Measurements from ENCODE around the gene ZBTB45.

ZBTB45 gene

DNA sequence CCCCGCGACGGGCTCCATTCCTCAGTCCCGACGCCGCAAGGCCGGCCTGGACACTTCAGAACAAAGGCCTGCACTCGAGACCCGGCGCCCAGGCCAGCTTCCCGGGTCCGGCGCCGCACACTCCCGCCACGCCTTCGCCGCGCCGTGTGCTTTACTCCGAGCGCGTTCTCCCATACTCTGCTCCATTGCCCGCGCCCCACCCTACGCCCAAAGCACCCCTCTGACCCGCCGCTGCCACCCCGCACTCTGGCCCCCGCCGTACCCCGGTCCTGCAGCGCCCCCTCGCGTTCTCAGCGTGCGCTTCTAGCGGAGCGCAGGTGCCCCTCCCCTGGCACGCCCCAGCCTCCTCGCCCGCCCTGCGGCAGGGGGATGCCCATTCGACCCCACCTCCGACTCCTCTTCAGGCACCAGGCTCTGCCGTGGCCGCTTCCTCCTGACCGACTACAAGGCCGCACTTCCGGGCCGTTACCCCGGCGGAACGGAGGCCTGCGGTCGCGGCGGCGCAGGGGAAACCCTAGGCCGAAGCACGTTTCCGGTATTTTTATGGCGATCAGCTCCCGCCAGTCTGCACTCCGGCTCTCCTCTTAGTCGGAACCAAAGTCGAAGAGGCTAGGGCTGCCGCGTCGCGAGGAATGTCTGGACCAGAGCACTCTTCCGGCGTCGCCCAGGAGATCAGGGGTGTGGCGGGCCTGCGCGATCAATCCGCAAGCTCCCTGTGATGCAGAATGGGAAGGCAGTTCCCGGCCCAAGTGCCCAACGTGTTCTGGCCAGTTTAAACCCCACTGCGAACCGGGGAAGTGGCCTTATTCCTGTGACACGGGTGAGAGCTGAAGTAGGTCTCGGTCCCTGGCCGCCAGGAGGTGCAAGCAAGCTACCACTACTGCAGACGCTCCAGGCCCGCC lies at the start of gene ZBTB45:
Gene ZBTB45 (minus strand): TSS at position 456 of the 902 bp plus-strand sequence. CDS start 2,137 bp downstream, outside the sequence.
- in situ Hi-C loops (cut with MboI; ENCODE audit: low sequenced_read_pairs): no loop called here

DNA sequence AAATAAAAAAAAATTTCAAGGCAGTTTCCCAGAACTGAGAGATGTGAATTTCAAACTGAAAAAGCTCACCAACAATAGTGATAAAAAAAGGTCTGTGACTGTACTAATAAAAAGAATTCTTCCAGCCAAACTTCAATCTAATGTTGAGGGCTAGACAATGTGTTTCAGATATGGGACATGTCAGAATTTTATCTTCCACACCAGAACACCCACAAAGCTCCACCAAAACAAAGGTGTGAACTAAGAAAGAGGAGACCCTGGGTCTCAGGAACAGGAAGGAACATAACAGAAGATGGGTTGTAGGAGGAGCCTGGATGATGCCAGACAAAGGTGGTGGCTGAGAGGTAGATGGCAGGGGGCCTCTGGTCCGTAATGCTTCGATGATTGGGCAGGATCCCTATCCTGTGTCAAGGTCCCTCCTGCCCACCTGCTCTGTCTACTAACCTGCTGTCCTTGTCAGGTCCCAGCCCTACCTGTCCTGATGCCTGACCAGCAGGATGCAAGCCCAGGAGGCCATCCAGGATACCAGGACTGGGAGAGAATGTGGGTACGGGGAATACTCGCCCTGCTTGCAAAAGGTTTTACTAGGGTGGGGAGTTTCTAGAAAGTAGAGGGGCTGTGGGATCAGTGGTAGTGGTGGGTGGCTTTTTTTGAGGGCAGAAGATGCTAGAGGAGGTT lies 49.0 kb upstream of the ZBTB45 start:
- in situ Hi-C loops (cut with MboI; ENCODE audit: low sequenced_read_pairs): no loop called here

DNA sequence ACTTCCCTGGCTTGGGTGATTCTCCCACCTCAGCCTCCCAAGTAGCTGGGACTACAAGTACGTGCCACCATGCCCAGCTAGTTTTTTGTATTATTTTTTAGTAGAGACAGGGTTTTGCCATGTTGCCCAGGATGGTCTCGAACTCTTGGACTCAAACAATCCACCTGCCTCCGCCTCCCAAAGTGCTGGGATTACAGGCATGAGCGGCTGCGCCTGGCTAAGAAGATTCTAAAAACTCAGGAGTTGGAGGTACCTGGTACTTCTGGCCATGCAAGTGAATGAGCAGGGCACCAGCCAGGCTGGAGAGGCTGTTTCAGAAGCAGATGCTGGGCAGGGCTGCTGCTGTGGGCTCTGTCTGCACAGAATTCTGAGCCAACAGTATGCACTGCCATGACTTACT lies 47.4 kb upstream of the ZBTB45 start:
- in situ Hi-C loops (cut with MboI; ENCODE audit: low sequenced_read_pairs): no loop called here

DNA sequence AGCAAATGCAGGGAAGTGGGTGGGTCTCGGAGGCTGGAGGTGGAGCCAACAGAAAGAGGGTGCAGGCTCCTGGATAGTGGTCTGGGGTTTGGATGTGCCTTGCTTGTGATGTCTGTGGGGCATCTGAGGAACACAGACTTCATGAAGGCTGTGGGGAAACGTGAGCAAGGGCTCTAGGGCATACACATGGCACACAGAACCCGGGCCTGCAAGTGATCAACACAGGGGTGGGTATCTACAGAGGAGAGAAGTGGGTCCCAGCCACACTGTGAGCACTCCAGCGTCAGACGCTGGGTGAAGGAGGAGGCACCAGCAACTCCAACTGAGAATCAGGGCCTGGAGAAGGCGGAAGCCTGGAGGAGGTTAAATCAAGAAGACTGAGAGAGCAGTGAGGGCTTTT lies 44.2 kb upstream of the ZBTB45 start:
- in situ Hi-C loops (cut with MboI; ENCODE audit: low sequenced_read_pairs): no loop called here

DNA sequence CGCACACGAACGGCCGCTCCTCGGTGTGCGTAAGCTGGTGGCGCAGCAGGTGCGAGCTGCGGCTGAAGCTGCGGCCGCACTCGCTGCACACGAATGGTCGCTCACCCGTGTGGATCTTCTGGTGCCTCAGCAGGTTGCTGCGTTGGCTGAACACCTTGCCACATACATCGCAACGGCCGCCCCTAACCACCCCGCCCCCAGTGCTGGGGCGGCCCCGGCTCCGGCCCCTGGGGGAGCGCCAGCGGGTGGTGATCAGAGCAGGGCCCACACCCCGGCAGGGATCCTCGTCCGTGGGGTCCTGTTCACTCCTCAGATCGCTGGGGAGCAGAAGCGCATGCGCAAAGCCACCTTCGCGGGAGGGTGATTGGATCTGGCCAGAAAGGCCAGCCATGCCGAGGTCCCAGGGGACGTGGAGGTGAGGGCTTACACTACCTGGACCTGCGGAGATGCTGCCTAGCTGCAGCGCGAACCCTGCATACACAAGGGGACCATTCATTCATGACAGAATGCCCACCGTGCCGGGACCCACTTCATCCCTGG lies 43.5 kb upstream of the ZBTB45 start:
- in situ Hi-C loops (cut with MboI; ENCODE audit: low sequenced_read_pairs): no loop called here

DNA sequence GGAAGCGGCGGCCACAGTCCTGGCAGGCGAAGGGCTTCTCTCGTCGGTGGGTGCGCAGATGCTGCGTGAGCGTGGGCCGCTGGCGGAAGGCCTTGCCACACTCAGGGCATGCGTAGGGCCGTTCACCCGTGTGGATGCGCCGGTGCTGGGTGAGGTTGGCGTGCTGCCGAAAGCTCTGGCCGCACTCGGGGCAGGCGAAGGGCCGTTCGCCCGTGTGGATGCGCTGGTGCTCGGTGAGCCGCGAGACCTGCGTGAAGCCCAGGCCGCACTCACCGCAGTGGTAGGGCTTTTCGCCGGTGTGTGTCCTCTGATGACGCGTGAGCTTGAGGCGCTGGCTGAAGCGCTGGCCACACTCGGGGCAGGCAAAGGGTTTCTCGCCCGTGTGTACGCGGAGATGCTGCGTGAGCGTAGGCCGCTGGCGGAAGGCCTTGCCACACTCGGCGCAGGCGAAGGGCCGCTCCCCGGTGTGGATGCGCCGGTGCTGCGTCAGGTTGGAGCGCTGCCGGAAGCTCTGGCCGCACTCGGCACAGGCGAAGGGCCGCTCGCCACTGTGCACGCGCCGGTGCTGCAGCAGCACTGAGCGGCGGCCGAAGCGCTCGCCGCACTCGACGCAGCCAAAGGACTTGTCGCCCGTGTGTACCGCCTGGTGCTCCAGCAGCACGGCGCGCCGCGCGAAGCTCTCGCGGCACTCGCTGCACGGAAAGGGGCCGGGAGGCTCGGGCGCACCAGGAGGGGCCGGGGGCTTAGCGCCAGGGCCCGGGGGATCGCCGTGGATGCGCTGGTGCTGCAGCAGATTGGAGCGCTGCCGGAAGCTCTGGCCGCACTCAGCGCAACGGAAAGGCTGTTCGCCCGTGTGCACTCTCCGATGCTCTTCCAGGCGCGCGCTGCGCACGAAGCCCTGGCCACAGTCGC lies 42.8 kb upstream of the ZBTB45 start:
- in situ Hi-C loops (cut with MboI; ENCODE audit: low sequenced_read_pairs): no loop called here

DNA sequence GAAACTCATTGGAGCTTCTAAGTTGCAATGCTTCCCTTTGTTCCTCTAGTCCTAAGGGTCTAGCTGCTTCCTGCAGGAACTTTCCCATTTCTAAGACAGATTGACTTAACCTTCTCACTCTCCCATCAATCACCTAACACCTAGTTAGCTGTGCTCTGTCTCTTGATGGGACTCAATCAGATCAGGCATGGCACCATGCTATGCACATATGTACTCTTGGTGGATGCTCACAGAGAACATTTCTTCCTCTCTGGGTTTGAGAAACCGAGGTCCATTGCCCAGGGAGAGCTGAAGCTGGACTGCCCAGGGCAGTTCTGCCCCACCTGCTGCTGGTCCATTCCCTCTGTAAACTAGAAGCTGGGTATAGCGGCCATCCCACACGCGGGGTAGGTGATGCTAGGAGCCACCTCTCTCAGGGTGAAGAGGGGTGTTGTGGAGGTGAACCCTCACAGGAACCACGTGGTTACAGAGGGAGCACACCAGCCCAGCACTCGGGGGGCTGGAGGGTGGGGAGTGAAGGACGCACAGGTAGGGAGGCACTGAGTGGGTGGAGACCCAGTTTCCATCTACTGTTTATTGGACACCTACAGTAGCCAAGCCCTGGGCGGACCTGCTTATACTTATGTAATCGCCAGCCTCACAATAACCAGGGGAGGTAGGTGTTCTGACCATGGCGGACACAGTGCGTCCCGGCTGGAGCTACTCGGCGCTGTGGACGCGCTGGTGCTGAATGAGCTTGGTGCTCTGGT lies 41.9 kb upstream of the ZBTB45 start:
- in situ Hi-C loops (cut with MboI; ENCODE audit: low sequenced_read_pairs): no loop called here

DNA sequence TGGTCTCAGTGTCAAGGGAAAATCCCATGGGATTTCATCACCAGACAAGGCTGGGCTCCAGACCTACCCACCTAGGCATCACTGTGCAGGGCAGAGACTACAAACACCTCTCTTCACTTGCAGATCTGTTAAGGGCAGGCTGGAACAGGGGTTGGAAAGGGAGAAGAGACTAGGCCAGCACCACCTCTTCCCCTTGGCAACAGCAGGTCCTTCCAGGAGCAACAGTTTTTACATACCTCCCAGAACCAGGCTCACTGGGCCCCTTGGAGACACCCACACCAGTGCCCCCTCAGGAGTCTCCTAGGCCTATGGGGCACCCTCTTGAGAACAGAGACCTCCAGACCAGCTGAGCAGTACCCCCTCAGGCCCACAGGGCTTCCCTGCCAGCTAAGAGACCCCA lies 41.3 kb upstream of the ZBTB45 start:
- in situ Hi-C loops (cut with MboI; ENCODE audit: low sequenced_read_pairs): no loop called here

DNA sequence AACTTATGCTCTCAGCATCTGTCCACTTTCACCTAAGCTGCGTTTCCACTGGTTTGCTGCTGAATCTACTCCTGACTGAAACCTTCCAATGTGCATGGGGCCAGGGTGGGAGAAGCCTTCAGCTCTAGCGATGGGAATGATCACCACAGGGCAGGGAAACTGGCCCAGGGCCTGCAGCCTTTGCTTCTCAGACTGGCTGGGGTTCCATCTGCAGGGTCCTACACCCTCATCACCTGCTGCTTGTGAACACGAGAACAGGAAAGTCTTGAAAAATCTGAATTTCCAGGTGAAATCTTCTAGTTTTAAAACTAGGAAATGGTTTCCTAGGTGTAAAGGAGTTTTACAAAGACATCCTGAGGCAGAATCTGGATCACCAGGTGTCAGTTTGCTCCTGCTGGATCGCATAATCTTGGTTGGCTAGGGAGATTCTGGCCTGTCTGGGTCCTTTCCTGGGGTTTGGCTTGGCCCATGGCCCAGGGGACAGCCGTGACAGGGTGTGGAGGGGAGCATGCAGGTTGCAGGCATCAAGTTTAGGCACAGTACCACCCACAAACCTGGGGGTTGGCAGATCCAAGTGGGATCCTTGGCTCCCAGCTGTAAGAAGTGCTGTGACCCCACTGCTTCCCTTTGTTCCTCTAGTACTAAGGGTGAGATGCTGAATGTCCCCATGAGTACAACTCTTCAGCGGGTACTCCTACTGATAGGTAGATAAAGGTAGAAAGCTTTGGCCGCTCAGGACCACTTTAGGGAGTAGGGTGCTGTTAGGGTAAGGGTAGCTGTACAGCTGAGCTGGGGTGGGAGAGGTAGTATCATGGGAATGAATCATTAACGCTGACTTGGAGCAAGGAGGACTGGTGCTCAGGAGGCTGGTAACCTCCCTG lies 40.6 kb upstream of the ZBTB45 start:
- in situ Hi-C loops (cut with MboI; ENCODE audit: low sequenced_read_pairs): no loop called here

DNA sequence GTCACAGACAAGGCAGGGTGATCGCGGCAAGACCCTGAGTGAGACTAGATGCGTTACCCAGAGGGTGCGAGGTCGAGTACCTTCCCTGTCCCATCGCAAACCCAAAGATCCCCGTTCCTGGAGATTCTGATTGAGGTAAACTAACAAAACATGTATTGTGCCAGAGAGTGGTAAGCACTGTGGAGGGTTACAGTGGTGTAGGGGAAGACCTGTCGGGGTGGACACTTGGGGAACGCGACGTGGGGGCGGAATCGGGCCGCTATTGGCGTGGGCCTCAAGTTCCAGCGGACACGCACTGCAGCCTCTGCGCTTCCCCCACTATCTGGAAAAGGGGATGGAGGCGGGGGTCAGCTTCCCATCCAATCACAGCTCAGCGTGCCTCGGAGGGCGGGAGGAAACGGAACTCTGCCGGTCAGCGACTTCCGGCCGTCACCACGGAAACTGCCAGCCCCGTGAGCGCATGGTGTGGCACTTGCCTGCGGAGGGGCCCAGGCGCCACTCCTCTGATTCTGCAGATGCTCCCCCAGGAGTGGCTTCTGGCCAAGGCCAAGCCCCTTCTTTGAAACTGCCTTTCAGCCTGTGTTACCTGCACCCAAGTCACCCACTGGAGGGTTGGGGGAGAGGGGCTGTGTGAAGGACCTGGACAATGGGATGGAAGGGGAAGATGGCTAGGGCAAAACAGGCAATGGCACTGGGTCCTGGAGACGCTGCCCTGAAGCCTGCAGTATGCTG lies 39.8 kb upstream of the ZBTB45 start:
- in situ Hi-C loops (cut with MboI; ENCODE audit: low sequenced_read_pairs): no loop called here

DNA sequence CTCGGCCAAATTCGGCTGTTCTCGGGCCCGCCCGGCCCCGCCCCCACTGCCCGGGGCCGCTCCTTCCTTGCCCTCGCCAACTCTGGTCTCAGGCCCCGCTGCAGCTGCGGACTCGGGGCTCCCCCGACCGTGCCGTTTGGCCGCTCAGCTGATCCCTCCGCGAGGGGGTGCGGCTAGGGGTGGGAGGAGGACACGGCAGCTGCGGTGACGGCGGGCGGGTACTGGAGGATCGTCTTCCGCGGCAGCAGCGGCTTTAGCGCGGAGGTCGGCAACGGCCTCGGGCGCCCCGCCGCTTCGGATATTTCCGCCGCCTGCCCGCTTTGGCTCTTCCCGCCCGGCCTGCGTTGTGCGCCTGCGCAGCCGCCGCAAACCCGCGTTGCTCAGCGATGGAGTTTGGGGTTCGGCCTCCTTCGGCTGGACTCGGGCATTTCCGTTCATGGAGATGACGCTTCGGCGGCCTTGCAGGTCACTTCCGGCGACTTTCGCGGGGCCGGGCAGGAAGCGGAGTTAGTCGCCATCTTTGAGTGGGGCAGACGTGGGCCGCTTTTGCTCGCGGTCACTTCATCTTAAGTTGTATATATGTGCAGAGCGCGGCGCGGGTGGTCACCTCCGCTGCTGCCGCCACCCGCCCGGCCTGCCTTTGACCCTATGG lies 39.1 kb upstream of the ZBTB45 start:
- in situ Hi-C loops (cut with MboI; ENCODE audit: low sequenced_read_pairs): no loop called here

DNA sequence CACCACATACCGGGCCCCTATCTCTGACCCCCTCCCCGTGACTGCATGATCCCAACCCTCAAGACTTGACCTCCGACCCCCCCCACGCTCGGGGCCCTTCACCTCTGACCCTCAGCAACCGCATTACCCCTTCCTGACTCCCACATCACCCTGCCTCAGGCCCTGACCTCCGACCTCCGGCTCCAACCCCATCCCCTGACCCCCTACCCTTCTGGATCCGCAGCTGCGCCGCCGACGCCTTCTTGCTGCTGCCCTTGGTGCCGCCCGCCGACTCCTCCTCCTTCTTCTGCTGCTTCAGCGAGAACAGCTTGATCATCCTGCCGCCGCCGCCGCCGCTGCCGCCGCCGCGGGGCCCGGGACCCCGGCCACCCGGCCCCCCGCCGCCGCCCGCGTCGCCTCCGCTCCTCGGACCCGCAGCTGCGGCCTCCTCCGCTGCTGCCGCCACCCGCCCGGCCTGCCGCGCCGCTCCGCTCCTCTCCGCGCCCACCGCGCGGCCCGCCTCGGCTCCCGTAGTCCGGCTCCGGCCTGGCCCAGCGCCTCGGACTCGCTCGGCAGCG lies 38.5 kb upstream of the ZBTB45 start, which contains the start of gene UBE2M:
Gene UBE2M (minus strand): TSS at position 546 of the 557 bp plus-strand sequence. CDS start 230 bp downstream, at position 316.
- in situ Hi-C loops (cut with MboI; ENCODE audit: low sequenced_read_pairs): no loop called here

DNA sequence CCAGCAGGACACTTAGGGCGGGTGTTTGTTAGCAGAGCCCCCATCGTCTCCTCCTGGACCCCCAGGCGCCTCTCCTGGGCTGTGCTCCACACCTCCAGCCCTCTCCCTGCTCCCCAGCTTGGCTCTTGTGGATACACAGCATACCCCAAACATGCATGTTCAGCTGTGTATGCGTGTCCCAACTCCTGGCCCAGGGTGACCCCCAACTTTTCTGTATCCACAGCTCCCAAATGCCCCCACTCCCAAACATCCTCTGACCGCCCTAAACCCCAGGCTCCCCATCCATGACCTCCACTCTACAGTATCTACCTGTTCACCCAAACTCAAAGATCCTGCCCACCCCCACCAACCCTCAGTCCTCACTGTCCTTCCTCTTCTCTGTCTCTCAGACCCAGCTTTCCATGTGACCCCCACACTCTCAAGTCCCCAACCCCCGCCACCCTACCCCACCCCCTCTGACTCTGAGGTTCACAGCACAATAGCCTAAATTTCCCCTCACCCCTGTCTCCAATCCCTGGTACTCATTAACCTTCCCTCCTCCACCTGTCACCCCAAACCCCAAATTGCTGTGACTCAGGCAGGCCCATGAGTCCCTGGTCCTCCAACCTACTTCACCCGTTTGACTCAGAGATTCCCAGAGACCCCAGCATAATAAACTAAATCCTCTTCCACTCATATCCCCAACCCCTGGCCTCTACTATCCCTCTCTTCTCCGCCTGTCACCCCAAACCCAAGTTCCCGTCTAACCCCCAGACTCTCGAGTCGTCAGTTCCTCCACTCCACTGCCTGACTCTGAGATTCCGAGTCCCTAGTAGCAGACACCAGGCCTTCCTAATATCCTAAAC lies 37.8 kb upstream of the ZBTB45 start:
- in situ Hi-C loops (cut with MboI; ENCODE audit: low sequenced_read_pairs): no loop called here

DNA sequence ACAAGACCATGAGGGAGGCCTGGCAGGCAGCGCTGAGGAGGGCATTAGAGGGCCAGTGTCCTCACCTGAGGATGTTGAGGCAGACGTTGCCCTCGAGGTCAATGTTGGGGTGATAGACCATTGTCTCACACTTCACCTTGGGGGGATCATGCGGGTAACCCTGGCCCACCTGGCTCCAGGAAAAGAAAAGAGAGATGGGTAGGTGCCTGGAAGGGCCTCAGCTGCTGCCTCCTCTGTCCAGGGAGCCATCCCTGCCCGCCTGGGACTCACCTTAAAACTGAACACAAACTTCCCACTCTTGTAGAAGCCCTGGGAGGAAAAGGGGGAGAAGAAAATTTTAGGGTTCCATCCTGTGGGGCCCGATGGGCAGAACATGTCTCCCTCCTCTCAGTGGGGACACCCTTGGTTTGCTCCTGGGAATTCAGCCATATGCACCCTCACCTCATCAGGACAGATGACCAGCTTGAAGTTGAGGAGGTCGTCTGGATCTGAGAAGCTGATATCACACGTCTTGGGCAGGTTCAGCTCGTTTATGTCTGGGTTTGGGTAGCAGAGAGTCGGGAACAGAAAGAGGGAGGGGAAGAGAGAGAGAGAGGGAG lies 37.1 kb upstream of the ZBTB45 start:
- in situ Hi-C loops (cut with MboI; ENCODE audit: low sequenced_read_pairs): no loop called here

DNA sequence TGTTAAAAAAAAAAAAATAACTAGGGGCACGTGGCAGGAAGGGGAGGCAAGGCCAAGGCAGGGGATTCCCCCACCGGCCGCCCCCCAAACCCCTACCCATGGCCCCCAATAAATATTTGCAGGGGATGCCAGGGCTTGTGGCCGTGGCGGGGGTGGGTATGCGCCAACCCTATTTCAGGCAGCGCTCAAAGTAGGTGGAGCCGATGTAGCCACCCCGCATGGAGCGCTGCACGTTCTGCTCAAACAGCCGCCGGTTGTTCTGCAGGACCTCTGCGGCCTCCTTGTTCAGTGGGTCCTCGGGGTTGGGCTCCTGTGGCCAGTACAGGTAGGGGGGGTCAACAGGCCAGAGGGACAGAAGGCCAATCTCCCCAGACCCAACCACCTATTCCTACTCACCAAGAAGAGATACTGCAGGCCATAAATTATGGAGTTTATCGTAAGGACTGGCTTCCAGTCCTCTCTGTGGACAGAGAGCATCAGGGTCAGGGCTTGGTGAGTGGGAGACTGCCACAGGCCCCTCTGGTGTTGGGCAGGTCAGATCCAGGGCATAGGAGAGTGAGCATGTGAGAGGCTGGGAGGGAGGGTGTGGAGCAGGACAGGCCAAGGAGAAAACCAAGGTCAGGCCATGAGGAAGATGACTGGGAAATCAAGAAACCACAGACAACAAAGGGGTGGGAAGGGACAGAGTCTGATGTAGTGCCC lies 36.5 kb upstream of the ZBTB45 start:
- in situ Hi-C loops (cut with MboI; ENCODE audit: low sequenced_read_pairs): no loop called here

Data from HL-60/S4 treated with phorbol 12-myristate 13-acetate at 8.2 ng/mL for 4 days and 3 days (cell line).